ENCODE data around the gene GGA1.
A peak's percentile ranks its signal among the peaks of the same experiment; 100 is the strongest.

Gene GGA1

DNA sequence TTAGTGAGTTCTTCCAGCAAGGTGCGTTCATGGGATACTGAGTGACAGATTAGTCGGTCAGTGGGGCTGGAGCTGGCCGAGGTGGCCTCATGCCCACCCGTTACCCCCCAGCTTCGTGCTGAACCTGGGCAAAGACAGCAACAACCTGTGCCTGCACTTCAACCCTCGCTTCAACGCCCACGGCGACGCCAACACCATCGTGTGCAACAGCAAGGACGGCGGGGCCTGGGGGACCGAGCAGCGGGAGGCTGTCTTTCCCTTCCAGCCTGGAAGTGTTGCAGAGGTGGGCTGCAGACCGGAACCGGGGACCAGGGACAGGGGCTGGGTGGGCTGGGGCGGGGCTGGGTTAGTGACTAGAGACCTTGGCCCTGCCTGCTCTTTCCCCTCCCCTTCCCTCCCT, 69.7 kb downstream of the GGA1 start:
- Mint-ChIP-seq H3K27ac (no peak overlapping the region), H3K27me3 (ENCODE audit: low read depth, poor library complexity) (peaks cover 9% of the 10 kb centered on the region), H3K4me1 (peaks cover 44% of the 10 kb centered on the region), H3K36me3 (ENCODE audit: low read depth) (no peaks in the 10 kb centered on the region), H3K9me3 (no peaks in the 10 kb centered on the region), H3K4me3 (no peak overlapping the region)
- DNase-seq, result peak; percentile 51
- TF ChIP-seq, protein P1, sequence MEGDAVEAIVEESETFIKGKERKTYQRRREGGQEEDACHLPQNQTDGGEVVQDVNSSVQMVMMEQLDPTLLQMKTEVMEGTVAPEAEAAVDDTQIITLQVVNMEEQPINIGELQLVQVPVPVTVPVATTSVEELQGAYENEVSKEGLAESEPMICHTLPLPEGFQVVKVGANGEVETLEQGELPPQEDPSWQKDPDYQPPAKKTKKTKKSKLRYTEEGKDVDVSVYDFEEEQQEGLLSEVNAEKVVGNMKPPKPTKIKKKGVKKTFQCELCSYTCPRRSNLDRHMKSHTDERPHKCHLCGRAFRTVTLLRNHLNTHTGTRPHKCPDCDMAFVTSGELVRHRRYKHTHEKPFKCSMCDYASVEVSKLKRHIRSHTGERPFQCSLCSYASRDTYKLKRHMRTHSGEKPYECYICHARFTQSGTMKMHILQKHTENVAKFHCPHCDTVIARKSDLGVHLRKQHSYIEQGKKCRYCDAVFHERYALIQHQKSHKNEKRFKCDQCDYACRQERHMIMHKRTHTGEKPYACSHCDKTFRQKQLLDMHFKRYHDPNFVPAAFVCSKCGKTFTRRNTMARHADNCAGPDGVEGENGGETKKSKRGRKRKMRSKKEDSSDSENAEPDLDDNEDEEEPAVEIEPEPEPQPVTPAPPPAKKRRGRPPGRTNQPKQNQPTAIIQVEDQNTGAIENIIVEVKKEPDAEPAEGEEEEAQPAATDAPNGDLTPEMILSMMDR (IDR thresholded peaks at IDR 0.05), result no peak

DNA sequence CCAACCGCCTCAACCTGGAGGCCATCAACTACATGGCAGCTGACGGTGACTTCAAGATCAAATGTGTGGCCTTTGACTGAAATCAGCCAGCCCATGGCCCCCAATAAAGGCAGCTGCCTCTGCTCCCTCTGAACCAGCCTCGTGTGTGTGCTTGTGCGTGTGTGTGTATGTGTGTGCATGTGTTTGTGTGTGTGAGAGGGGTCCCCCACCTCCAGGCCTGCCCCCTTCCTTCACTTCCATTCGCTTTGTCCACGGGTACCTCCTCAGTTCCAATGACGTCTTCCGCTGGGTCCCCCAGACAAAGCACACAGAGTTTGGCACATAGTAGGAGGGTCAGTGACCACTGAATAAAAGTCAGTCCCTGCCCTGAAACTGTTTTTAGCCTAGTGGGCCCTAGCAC, 71.0 kb downstream of the GGA1 start:
- H3K27me3 Mint-ChIP-seq (ENCODE audit: low read depth, poor library complexity), result peaks cover 9% of the 10 kb centered on the region
- TF ChIP-seq, protein P1 (IDR thresholded peaks at IDR 0.05), result no peak
- no peaks in the 10 kb centered on the region for H3K9me3 Mint-ChIP-seq
- no peaks in the 10 kb centered on the region for H3K36me3 Mint-ChIP-seq (ENCODE audit: low read depth)
- no peak overlapping the region for H3K4me3 Mint-ChIP-seq
- H3K4me1 Mint-ChIP-seq, result peaks cover 44% of the 10 kb centered on the region
- no peak for DNase-seq
- no peak overlapping the region for H3K27ac Mint-ChIP-seq

DNA sequence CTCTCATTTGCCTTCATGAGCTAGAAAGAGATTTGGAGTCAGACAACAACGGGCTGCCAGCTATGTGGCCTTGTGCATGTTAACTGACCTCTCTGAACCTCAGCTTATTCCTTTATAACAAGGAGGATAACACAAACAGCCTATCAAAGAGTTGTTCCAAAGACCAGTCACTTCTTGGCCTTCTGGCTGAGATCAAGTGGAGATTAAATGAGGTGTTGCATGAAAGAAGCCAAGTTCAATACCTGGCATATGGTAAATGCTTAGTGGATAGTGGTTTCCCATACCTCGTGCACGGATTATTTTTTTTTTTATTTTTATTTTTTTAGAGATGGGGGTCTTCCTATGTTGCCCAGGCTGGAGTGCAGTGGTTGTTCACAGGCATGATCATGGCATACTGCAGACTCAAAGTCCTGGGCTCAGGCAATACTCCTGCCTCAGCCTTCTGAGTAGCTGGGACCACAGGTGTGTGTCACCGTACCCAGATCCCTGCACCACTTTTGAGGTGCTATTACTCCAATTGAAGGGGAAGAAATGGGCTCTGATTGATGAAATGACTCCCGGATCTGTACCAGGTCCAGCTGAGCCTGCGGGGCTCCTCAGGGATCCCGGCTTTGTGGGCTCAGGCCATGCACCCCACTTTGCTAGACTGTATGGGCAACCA, 71.7 kb downstream of the GGA1 start:
- Mint-ChIP-seq H3K27me3 (ENCODE audit: low read depth, poor library complexity) (peaks cover 9% of the 10 kb centered on the region), H3K9me3 (no peaks in the 10 kb centered on the region), H3K4me3 (no peak overlapping the region), H3K36me3 (ENCODE audit: low read depth) (no peaks in the 10 kb centered on the region), H3K4me1 (peaks cover 40% of the 10 kb centered on the region), H3K27ac (no peak overlapping the region)
- no peak for DNase-seq
- TF ChIP-seq, protein P1 (IDR thresholded peaks at IDR 0.05), result no peak

DNA sequence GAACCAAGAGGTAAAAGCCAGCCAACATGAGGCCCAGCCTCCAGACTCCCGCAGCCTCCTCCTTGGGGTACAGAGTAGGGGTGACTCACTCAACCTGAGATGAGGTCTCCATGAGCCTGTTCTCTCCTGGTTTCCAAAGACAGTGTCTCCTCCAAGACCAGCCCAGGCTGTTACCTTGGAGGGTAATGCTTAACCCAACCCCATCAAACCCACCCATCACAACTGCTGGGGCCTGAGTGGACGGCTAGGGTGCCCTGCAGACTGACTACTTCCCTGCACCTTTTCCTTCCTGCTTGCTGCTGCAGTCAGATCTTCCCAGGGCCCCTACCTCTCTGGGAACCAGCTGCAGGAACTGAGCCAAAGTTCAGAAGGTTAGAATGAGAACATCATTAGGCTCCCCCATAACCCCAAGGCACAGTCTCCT, 72.4 kb downstream of the GGA1 start:
- peaks cover 38% of the 10 kb centered on the region for H3K4me1 Mint-ChIP-seq
- no peaks in the 10 kb centered on the region for H3K36me3 Mint-ChIP-seq (ENCODE audit: low read depth)
- no peaks in the 10 kb centered on the region for H3K9me3 Mint-ChIP-seq
- TF ChIP-seq, protein P1 (IDR thresholded peaks at IDR 0.05), result no peak
- no peak for DNase-seq
- no peak overlapping the region for H3K27ac Mint-ChIP-seq
- H3K4me3 Mint-ChIP-seq, result no peak overlapping the region
- H3K27me3 Mint-ChIP-seq (ENCODE audit: low read depth, poor library complexity), result peaks cover 9% of the 10 kb centered on the region

DNA sequence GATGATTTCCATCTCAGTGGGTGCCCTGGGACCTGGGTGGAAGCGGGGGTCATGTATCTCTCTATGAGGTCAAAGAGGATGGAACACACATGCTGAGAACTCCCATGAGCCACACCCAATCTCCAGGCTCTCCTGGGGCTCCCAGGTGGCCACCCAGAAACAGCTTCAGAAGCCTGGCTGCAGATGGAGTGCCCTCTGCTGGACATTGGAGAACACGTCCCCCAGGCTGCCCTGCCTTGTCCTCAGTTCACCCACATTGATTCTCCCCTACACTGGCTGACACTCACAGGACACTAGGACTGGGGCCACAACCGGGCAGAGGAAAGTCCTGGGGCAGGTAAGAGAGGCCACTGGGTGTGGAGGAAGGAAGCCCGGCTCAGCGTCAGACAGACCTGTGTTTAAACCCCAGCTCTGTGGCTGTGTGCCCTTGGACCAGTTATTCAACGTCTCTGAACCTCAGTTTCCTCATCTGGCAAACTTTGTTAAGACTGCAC, 73.0 kb downstream of the GGA1 start:
- Mint-ChIP-seq H3K4me3 (no peak overlapping the region), H3K27ac (no peak overlapping the region), H3K36me3 (ENCODE audit: low read depth) (no peaks in the 10 kb centered on the region), H3K27me3 (ENCODE audit: low read depth, poor library complexity) (peaks cover 9% of the 10 kb centered on the region), H3K4me1 (peaks cover 37% of the 10 kb centered on the region), H3K9me3 (no peaks in the 10 kb centered on the region)
- peak; percentile 68 for DNase-seq
- TF ChIP-seq, protein P1 (IDR thresholded peaks at IDR 0.05), result peak; percentile 73

All from nephron progenitor cell (in vitro differentiated cells).